Testis (tissue), 3 donors: ENCODE data around the gene HSD3B1. TPM values are rescaled to one million over a fixed set of nuclear protein-coding genes. Genes with fewer than 3 reads are reported as not detected.

Source experiments
- DNase-seq: peaks from one replicate; pipeline ENCODE4 v3.0.0-alpha.2; 2019
- H3K27ac ChIP-seq, 2 donors: fragments of 200-600 bp; sonication (generic); one replicate each; pipeline ENCODE4 v1.5.1; 2019
- H3K27me3 ChIP-seq: fragments of 200-600 bp; sonication (generic); one replicate; pipeline ENCODE4 v1.5.1; 2019
- H3K36me3 ChIP-seq: fragments of 200-600 bp; sonication (generic); one replicate; pipeline ENCODE4 v1.5.1; 2017; ENCODE audit warnings: low read depth; ENCODE audit errors: missing control alignments
- H3K4me1 ChIP-seq: fragments of 200-600 bp; sonication (generic); one replicate; pipeline ENCODE4 v1.5.1; 2019
- H3K4me3 ChIP-seq, 2 donors: fragments of 200-600 bp; sonication (generic); one replicate each; pipeline ENCODE4 v1.5.1; 2017 to 2019
- H3K9me3 ChIP-seq: fragments of 200-600 bp; sonication (generic); one replicate; pipeline ENCODE4 v1.5.1; 2017
- POLR2A ChIP-seq: fragments of 450-650 bp; IDR thresholded peaks from one replicate; pipeline ENCODE4 v1.6.1; 2017; ENCODE audit warnings: antibody characterized with exemption, mild to moderate bottlenecking, moderate library complexity
- WGBS, 2 donors: methylation state at CpG; one replicate each; pipeline ENCODE4 v1.1.5; 2018; 5-methylcytosine and 5-hydroxymethylcytosine counted together
- intact Hi-C: fragments of 100-400 bp; cut with DNase I; formaldehyde crosslinking; loops from one replicate; pipeline ENCODE4 v1.15.1; 2023; ENCODE audit warnings: low total_unique reads
- polyA plus RNA-seq: library from polyadenylated mRNA; stranded (reverse); fragments of 350-450 nt; fragmentation: Illumina TruSeq; extraction: RNeasy Lipid Tissue Mini Kit (QIAGEN cat#74804); gene quantifications from one replicate; pipeline ENCODE4 v1.2.3, GENCODE V29; 2014; ENCODE audit warnings: low read depth, low replicate concordance; ENCODE audit not compliant: insufficient read depth
- total RNA-seq, 2 donors: library from RNA; depleted of rRNA; stranded (reverse); fragments of >200 nt; gene quantifications; one replicate each; pipeline ENCODE4 v1.2.3, GENCODE V29; 2016
- TF ChIP-seq, protein P1 (sequence below), 3 experiments: fragments of 450-650 bp in 2 of 3; fragments of 200-600 bp in 1 of 3; sonication (generic) in 1 of 3; IDR thresholded peaks; one replicate each; pipeline ENCODE4 v1.5.1; 2016 to 2019; ENCODE audit warnings: antibody characterized with exemption in 3 of 3, mild to moderate bottlenecking in 2 of 3, moderate library complexity in 1 of 3

Gene HSD3B1
- total and polyA plus RNA-seq, 3 donors from 2014 or later = 0.24 TPM; not detected in 2

- H3K4me3 ChIP-seq = no peak overlapping the region
- H3K27me3 ChIP-seq = no peaks in the 10 kb centered on the region
- no peaks in the 10 kb centered on the region for H3K9me3 ChIP-seq
- 71 to 86% methylated on average over 4 of the region's 4 CpGs for WGBS, 2 donors
- no peak for TF ChIP-seq POLR2A
- TF ChIP-seq, protein P1, sequence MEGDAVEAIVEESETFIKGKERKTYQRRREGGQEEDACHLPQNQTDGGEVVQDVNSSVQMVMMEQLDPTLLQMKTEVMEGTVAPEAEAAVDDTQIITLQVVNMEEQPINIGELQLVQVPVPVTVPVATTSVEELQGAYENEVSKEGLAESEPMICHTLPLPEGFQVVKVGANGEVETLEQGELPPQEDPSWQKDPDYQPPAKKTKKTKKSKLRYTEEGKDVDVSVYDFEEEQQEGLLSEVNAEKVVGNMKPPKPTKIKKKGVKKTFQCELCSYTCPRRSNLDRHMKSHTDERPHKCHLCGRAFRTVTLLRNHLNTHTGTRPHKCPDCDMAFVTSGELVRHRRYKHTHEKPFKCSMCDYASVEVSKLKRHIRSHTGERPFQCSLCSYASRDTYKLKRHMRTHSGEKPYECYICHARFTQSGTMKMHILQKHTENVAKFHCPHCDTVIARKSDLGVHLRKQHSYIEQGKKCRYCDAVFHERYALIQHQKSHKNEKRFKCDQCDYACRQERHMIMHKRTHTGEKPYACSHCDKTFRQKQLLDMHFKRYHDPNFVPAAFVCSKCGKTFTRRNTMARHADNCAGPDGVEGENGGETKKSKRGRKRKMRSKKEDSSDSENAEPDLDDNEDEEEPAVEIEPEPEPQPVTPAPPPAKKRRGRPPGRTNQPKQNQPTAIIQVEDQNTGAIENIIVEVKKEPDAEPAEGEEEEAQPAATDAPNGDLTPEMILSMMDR (IDR thresholded peaks at IDR 0.05) = no peak
- H3K27ac ChIP-seq = no peak overlapping the region
- DNase-seq = no peak
- no peaks in the 10 kb centered on the region for H3K36me3 ChIP-seq
- intact Hi-C loops = no loop called here
- H3K4me1 ChIP-seq = peaks cover 6% of the 10 kb centered on the region
Observed at GRCh38 chr1:119488216-119488615, 18.8 kb upstream of the HSD3B1 start.

DNA sequence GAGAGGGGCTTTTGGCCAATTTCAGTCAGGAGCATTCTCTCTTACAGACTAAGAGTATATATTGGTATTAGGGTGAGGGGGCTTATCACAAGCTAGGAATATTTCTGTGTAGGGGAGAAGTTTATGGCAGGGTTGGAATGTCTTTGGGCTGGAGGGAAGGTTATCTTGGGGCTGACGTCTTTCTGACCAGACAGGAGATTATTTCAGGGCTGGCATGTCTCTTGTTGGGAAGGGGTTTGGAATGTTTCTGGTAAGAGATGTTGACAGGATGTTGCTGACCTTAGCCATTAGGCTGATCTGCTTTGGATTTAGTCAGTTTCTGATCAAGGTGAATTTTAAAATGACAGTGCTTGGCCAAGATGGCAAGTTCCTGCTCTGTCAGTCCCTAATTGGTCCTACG is 17.8 kb upstream of the HSD3B1 start:
- WGBS, 2 donors = 72 to 74% methylated on average over 2 of the region's 2 CpGs
- intact Hi-C loops = no loop called here
- no peaks in the 10 kb centered on the region for H3K4me1 ChIP-seq
- no peaks in the 10 kb centered on the region for H3K36me3 ChIP-seq
- TF ChIP-seq POLR2A = no peak
- TF ChIP-seq, protein P1 (IDR thresholded peaks at IDR 0.05) = no peak
- H3K4me3 ChIP-seq = no peak overlapping the region
- no peaks in the 10 kb centered on the region for H3K9me3 ChIP-seq
- no peak overlapping the region for H3K27ac ChIP-seq
- no peak for DNase-seq
- no peaks in the 10 kb centered on the region for H3K27me3 ChIP-seq

- H3K4me1 ChIP-seq = no peaks in the 10 kb centered on the region
- H3K36me3 ChIP-seq = no peaks in the 10 kb centered on the region
- intact Hi-C loops = no loop called here
- no peaks in the 10 kb centered on the region for H3K27me3 ChIP-seq
- H3K27ac ChIP-seq = no peak overlapping the region
- H3K9me3 ChIP-seq = no peaks in the 10 kb centered on the region
- DNase-seq = no peak
- TF ChIP-seq, protein P1 (IDR thresholded peaks at IDR 0.05) = no peak
- TF ChIP-seq POLR2A = no peak
- H3K4me3 ChIP-seq = no peak overlapping the region
Observed at GRCh38 chr1:119490925-119491324, 16.1 kb upstream of the HSD3B1 start.

DNA sequence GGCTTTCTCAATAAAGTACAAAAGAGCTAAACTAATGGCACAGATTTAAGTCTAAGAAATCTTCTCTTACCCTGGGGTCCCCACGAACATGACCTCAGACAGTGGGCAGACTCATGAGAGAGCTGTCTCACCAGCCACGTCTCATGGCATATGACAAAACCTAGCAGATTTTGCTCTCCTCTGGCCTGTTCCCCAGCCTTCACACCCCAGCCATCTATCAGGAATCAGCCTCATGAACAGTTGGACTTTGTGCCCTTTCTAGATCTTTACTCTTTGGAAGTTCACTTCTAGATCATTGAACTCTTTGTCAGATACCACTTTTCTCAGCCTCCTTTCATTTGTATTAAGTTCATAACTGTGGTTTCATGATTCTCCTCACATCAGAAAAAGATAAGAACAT is 14.2 kb upstream of the HSD3B1 start:
- intact Hi-C loops = no loop called here
- TF ChIP-seq POLR2A = no peak
- TF ChIP-seq, protein P1 (IDR thresholded peaks at IDR 0.05) = no peak
- DNase-seq = no peak
- Histone ChIP-seq H3K4me1 (no peaks in the 10 kb centered on the region), H3K36me3 (no peaks in the 10 kb centered on the region), H3K9me3 (no peaks in the 10 kb centered on the region), H3K4me3 (no peak overlapping the region), H3K27ac (no peak overlapping the region), H3K27me3 (no peaks in the 10 kb centered on the region)
- WGBS, 2 donors = 88 to 97% methylated on average over 2 of the region's 2 CpGs

GRCh38 chr1:119504831-119505230 is 2.2 kb upstream of the HSD3B1 start:
- TF ChIP-seq POLR2A = no peak
- TF ChIP-seq, protein P1 (IDR thresholded peaks at IDR 0.05) = no peak
- 82 to 83% methylated on average over 4 of the region's 4 CpGs for WGBS, 2 donors
- intact Hi-C loops = no loop called here

More at GRCh38 chr1:119504831-119505230, 2.2 kb upstream of the HSD3B1 start:
- Histone ChIP-seq H3K36me3 (no peaks in the 10 kb centered on the region), H3K4me1 (no peaks in the 10 kb centered on the region), H3K27me3 (no peaks in the 10 kb centered on the region), H3K9me3 (no peaks in the 10 kb centered on the region), H3K27ac (no peak overlapping the region), H3K4me3 (no peak overlapping the region)
- DNase-seq = no peak
